HG02852 (cell line): ENCODE results near the gene GPS1.

Experiments
- ATAC-seq: cut with Tn5 transposase; IDR thresholded peaks from one replicate; pipeline ENCODE4 v1.9.1; 2021; ENCODE audit warnings: mild to moderate bottlenecking, moderate library complexity; ENCODE audit not compliant: unreplicated experiment

Gene GPS1

DNA sequence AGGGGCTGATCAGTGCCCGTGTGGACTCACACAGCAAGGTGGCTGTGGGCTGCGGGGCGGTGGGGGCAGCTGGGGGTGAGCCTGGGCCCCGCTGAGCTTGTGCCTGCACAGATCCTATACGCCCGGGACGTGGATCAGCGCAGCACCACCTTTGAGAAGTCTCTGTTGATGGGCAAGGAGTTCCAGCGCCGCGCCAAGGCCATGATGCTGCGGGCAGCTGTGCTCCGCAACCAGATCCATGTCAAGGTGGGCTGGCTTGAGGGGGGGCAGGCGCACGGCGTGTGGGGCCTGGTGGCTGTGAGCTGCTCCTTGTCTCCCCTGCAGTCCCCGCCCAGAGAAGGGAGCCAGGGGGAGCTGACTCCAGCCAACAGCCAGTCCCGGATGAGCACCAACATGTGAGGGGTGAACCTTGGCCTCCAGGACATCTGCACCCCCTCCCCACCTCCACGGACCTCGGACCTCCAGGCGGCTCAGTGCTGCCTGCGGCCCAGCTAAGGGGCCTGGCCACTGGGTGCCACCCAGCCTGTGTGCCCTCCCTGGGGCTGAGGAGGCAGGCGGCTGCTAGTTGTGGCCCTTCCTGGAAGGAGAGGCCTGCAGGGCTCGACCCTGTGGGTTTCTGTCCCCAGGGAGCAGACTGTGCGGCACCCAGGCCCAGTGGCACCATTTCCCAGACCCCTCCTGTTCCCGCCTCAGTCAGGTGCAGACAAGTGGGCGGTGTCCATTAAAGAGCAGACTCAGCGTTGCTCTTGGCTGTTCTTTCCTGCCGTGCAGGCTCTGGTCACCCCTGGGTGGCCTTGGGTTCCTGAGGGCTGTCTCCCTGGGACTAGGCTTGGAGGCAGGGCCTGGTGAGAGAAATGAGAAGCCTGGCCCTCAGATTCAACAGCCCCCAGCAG is 5.3 kb downstream of the GPS1 start:
- no peak for ATAC-seq

DNA sequence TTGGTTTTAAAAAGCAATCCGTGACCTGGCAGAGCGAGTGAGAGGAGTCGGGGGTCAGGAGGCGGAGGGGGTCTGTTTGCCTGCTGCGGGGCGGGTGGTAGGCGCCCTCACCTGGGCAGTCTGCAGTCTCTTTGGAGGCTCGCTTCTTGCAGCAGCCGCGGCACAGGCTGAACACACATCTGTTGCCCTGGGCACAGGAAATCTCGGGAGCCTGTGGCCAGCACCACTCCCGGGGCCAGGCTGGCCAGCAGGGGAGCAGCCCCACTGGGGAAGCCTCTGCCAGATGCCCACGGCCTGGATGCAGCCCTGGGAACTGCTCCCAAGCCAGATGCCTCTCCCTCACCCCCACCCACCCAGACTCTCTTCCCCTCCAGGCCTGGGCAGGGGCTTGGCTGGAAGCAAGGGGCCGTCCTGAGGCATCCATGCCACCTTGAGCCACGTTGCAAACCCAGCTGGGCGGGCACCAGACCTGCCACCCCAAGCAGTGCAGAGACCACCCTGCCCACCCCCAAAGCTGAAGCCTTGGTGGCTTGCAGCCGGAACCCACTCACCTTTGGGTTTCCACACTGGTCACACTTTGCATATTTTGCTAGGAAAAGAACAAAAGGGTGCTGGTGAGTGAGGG is 6.6 kb downstream of the GPS1 start:
- ATAC-seq, result no peak

DNA sequence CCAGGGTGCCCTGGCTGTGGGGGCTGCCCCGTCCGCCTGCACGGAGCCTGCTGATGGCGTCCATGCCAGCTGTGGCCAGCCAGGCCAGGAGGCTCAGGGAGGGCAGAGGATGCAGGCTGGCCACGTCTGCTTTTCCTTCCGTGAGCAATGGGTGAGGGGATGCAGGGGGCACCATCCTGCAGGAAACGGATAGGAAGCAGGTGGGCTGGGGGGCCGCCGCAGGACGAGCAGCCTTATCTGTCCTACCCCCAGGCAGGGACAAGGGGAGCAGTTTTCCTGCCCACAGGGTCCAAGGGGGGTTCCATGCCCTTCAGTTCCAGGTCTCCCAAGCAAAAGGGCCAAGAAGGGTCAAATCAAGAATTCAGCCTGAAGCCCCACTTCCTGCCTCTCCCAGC is 7.2 kb downstream of the GPS1 start:
- ATAC-seq, result no peak

DNA sequence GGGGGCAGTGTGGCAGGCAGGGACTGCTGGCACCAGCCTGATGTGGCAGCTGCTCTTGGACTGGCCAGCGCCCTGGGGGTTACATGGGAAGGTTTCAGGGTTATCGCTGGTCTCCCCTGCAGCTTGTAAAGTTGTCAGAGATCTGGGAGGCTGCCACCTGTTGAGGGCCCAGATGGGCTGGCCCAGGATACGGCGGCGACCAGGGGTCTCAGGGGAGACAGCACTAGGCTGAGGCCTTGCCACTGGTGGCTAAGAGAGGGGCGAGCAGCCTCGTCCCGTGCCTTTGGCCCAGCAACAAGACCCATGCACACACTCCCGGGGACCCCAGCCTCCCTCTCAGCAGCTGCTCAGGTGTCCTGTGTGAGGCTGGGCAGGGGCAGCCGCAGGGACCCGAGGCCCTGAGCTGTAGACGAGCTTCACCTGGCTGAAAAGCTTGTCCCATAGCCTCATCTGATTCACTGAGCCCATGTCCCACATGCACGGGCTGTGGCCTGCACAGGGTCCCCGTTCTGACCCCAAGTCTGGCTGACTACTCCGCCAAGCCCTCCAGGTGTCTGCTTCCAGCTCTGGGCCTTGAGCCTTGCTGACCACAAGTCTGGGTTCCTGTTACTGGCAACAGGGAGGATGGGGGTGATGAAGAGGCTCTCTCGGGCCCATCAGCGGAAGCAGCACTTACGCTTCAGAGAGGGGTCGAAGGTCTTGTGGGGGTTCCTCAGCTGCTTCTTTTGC is 7.7 kb downstream of the GPS1 start:
- ATAC-seq, result no peak

DNA sequence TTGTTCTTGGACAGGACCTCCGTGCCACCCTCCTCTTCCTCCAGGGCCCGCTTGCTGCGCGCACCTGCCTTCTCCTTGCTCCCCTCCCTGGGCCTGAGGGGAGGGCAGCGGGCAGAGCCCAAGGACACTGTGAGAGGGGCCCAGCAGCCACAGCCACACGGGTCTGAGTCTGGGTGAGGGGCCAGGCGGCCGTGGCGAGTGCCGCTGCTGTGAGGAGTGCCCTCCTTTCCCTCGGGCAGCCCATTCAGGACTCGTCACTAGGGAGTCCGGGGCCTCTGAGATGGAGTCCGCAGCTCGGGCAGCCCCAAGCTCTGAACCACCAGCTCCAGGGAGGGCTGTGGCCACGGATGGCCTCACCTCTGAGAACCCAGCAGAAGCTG is 8.3 kb downstream of the GPS1 start:
- no peak for ATAC-seq

DNA sequence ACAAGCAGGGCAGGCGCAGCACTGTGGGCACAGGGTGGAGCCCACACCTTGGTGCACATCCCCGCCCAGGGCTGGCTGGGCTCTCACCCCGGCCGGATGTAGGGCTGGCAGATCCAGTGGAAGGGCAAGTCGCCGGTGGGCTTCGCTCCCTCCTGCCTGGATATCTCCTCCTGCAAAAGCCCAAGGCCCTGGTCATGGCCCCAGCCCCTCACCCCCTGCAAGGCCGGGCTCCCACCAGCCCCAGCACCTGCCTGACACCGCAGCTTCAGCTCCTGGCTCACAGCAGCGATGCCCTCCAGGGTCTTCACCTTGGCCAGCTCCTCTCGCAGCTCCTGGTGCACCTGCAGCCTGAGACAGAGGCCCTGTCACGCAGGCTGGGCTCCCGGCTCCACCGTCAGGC is 8.9 kb downstream of the GPS1 start:
- no peak for ATAC-seq

DNA sequence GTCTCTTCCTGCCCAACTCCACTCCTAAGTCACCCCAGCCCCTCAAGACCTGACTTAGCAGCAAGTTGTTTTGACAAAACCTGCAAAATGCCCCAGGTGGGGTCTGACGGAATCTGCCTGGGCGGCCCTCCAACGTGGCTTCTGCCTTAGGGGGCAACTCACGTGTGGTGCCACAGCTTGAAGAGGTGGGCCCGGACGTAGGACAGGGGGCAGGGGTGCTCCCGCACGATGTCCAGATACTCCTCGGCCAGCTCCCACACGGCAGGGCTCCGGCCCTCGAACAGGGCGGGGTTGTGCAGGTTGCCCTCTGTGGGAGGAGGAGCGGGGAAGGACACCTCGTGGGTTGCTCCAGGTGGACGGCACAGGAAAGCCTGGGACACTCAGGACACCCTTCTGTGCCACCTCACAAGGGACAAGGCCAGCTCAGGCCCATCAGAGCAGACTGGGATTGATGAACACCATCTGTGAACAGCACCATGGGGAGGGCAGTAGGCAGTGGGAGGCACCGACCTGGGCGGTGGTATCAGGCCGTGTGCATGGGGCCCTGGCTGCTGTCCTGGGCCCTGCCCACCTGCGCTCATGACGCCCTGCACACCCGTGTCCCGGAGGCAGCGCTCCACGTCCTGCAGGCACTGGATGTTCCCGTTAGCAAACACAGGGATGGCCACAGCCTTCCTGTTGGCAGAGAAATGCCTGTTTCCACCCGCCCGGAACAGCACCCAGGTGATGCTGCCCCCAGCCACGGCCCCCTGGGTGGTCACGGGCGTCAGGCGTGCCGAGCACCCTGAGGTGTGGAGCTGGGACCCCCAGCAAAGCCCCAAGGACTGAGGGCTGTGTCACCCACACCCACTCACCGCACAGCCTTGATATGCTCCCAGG is 9.6 kb downstream of the GPS1 start:
- ATAC-seq, result no peak

DNA sequence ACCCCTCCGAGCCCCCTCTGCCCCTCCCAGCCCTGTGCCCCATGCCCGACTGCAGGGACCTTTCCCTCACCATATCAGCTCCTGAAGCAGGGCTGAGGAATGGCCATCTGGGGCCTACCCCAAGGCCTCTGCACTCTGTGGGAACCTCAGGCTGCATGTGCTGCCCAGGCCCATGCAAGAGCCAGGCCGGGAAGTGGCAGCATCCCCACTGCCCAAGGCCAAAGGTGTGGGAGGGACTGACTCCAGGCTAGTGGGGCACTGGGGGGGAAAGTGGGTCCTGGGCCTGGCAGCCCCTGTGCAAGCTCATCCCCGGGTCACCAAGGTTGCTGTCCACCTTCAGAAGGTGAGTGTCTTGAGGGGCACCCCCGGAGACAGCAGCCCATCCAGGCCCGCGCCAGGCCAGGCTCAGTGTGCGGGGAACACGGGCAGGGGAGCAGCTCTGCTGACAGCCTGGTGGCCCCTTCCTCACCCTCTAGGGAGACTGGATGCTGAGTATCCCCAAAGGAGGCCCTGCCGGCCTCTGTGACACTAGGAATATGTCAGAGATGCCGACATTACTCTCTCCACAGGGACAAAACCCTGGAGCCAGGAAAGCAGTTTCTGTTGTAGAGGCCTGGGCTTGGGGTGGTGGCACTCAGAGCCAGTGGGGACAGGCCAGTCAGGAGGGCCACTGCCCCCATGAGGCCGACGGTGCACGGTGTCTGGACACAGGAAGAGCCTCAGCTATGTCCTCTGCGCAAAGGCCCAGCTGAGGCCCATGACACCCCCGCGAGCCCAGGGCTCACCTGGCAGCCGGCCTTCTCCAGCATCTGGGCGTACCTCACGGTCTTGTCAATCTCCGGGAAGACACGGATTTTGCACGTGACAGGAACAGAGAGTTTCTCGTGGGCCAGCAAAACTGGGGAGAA is 10.6 kb downstream of the GPS1 start:
- ATAC-seq, result no peak

DNA sequence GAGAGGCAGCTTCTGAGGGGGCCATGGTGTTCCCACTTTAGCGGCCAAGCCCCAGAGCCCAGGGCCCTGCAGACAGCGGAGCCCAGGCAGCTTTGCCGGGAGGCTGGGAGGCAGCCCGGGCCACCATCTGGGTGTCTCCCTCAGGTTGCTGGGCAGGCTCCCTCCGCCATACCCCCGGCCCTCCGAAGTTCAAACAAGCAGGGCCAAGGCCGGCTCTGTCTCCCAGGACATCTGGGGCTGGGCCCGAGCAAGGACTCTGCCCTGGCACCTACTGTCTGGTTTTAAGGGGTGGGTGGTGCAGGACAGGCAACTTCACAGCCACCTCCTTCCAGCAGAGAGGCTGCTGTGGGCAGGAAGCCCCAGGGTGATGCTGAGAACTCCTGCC is 11.3 kb downstream of the GPS1 start:
- ATAC-seq, result no peak

DNA sequence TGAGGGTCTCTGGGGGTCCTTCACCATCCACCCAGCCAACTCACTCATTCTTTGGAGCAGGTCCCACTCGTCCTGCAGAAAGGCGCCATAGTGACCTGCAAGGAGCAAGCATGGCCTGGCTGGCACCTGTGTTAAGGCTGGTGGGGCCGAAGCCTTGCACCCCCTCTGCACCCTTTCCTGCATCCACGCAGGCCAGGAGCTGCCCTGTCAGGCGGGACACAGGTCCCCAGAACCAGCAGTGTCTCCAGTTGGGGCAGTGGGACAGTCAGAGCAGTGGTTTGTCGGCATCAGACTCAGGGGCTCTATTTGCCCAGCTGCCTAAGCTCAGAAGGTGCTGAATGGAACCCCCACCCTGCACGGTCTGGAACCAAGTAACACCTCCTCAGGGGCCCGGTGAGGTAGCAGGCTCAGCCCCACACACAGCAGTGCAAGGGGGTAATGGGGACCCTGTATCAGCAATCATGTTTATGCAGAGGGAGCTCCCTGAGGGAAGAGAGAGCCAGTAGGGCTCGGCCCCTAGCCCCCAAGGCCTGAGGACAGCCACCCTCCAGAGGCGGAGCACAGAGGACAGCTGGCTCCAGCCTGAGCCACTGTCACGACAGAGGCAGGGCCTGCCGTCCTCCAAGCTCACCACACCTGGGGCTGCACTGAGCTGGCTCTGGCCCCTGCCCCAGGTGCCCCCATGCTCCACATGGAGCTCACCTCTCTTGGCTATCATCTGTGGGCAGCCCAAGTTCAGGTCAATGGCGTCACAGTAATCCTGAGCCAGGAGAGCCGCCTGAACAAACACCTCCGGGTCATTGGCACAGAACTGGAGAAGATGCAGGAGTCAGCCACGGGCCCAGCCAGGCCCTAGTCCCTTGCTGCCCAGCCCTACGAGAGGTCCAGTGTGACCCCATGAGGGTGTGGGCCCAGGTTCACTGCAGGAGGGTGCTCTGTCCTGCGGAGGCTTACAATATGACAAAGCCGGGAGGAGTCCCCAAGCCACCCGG is 12.0 kb downstream of the GPS1 start:
- no peak for ATAC-seq

DNA sequence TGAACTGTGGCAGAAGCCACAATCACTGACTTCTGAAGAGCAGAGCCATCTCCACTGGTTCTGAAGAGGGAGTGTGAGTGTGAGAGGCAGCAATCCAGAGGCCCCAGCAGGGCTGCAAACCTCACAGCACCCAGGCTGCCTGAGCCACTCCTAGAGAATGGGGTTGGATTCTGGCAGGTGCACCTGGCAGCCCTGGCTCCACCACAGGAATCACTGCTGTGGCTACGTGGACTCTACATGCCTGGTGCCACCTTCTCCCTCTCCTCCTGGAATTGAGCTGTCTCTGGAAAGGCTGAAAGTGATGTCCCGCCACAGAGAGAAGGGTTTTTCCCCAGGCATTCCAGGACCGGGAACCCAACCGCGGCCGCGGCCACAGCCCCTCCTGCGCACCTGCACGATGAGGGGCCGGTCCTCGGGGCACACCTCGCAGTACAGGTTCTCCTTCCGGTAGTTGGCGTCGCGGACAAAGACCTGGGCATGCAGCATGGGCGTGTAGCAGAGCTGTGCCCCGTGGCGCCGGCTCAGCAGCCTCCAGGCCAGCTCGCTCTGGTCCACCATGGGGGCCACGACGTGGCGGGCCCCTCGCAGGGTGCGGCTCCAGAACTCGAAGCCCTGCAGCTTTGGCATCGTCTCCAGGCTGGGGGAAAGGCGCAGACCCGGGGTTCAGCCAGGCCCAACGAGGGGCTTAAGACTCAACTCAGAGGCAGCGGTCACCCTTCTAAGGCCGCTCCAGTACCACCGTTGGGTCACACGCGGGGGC is 12.9 kb downstream of the GPS1 start:
- ATAC-seq, result no peak

DNA sequence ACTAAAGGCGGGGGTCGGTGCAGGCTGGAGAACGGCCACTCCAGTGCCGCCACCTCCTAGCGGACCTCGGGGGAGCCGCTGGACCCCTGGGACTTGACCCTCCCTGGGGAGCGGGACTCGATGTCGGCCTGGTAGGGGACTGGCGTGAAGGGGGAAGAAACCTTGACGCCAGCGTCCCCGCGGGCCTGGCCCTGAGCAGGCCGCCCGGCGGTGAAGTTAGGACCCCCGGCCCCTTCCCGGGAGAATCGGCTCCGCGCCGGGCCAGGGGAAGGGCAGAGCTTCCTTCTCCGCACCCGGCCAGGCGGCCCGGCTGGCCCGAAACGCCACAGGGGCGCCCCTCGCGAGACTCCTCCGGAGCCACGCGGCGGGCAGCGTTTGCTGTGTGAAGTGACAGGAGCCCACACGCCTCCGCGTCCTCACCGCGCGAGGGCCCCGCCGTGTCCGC is 13.5 kb downstream of the GPS1 start:
- ATAC-seq, result no peak

DNA sequence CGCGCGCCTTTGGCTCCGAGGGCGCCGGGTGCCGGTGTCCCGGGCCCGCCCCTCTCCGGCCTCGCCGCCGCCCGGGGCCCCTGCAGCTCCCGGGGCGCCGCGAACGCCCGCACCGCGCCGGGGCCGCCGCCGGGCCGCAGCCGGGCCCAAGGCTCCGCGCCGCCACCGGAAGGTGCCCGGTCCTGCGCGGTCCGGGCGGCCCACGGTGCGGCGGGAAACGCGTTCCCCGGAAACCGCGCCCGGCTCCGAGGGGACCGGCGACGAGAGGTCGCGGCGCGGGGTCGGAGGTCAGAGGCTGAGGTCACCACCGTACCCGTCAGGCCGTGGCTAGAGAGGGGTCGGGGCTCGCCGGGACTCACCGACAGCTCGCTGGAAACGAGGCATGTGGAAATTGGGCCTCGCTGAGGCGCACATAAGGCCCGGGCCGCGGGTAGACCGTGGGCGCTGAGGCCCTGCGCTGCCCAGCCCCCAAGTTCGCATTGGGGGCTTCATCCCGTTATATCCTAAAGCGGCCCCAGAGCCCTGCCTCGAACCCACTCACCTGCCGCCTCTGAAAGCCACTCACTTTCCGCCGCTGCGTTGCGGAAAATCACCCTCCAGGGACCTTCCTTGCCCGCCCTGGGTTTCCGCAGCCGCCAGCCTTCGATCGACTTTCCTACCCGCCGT is 14.1 kb downstream of the GPS1 start, which contains the start of gene DUS1L:
Gene DUS1L, minus strand, starts transcription at position 167 of the 666 bp plus-strand sequence. CDS start 745 bp downstream, outside the sequence.
- peak; percentile 47 for ATAC-seq

DNA sequence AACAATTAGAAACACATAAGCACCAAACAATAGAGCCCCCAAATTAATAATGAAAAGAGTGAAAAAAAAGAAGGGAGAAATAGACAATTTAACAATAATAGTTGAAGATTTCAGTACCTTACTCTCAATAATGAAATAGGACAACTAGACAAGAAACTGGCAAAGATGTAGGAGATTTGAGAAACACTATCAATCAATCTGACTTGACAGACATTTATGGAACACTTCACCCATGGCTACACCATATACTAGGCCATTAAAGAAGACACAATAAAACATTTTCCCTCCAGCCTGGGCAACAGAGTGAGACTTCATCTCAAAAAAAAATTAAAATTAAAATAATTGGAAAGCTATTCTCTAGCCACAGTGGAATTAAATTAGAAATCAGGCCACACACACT is 18.9 kb downstream of the GPS1 start:
- ATAC-seq, result no peak

DNA sequence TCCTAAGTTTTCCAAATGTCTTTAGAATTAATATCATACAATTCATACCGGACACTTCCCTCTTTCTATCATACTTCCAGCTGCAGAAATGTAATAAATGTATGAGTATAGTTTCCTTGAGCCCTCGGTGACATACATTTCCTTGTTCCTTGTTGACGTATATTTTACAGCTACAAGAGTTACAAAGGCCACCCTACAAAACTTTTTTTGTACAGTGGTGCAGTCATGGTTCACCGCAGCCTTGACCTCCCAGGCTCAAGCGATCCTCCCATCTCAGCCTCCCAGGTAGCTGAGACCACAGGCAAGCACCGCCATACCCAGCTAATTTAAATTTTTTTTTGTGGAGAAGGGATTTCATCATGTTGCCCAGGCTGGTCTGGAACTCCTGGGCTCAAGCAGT is 21.1 kb downstream of the GPS1 start:
- ATAC-seq, result no peak

DNA sequence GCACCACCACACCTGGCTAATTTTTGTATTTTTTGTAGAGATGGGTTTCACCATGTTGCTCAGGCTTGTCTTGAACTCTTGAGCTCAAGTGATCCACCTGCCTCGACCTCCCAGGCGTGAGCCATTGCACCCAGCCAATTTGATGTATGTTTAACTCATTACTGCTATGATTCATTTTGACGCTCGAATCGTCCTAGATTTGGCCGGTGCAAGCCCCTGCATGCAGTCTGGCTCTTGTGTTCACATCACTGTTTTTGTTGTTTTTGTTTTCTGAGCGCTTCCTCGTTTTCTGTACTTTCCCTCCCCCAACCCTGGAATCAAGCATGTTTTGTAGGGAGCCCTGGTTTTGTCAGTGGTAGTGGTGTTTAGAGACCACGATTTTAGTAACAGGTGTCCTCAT is 21.7 kb downstream of the GPS1 start:
- ATAC-seq, result no peak
